ENCODE results near the gene ECHDC3. TPM values are rescaled to one million over a fixed set of nuclear protein-coding genes. Genes with fewer than 3 reads are reported as not detected.

The ECHDC3 gene
- total RNA-seq (2022; extraction: Qiagen RNA extraction) = 8.3 to 10.3 TPM (median 8.7 TPM) in 5 replicates

GRCh38 chr10:11742009-11742778 lies at the start of gene ECHDC3:
Gene ECHDC3, plus strand, starts transcription at chr10:11742382. Its CDS starts 195 bp downstream, at chr10:11742577.

Other genes starting within 250 kb of the ECHDC3 start
- gene USP6NL, start 130.7 kb upstream of the ECHDC3 start, total RNA-seq (2022; extraction: Qiagen RNA extraction) = 10.8 to 14.7 TPM (median 13.0 TPM) in 5 replicates
- 30.6 to 35.9 TPM (median 33.1 TPM) in 5 replicates for gene PROSER2, start 81.0 kb downstream of the ECHDC3 start, total RNA-seq (2022; extraction: Qiagen RNA extraction)